HG02852 (cell line): ENCODE data around the gene PTPRJ.
"Not testable (repeated sequence)": the region's sequence is repeated elsewhere in the genome, so short reads cannot be mapped to it uniquely, and the experiment has no call there.

ENCODE experiments used
- ATAC-seq: cut with Tn5 transposase; IDR thresholded peaks from one replicate; pipeline ENCODE4 v1.9.1; 2021; ENCODE audit warnings: mild to moderate bottlenecking, moderate library complexity; ENCODE audit not compliant: unreplicated experiment

Gene PTPRJ

GRCh38 chr11:48148749-48149148 lies 168.4 kb downstream of the PTPRJ start:
- no peak for ATAC-seq

- no peak for ATAC-seq
Observed at GRCh38 chr11:48150213-48150612, 169.9 kb downstream of the PTPRJ start.

GRCh38 chr11:48154151-48154550 lies 173.8 kb downstream of the PTPRJ start:
- ATAC-seq = no peak

- ATAC-seq = no peak
Observed at GRCh38 chr11:48161951-48162884, 181.9 kb downstream of the PTPRJ start.

GRCh38 chr11:48162885-48163268 lies 182.5 kb downstream of the PTPRJ start:
- ATAC-seq = no peak

- no peak for ATAC-seq
Observed at GRCh38 chr11:48163360-48164100, 183.2 kb downstream of the PTPRJ start.

- ATAC-seq = no peak
Observed at GRCh38 chr11:48164836-48165235, 184.5 kb downstream of the PTPRJ start.

GRCh38 chr11:48165426-48165825 lies 185.1 kb downstream of the PTPRJ start:
- no peak for ATAC-seq

- ATAC-seq = no peak
Observed at GRCh38 chr11:48167380-48167779, 187.0 kb downstream of the PTPRJ start.

GRCh38 chr11:48168815-48169214 lies 188.5 kb downstream of the PTPRJ start:
- ATAC-seq = no peak

GRCh38 chr11:48169259-48169658 lies 188.9 kb downstream of the PTPRJ start:
- no peak for ATAC-seq

- ATAC-seq = no peak
Observed at GRCh38 chr11:48169717-48170116, 189.4 kb downstream of the PTPRJ start.

GRCh38 chr11:48170241-48171233 lies 190.2 kb downstream of the PTPRJ start:
- ATAC-seq = peak; percentile 48

GRCh38 chr11:48172818-48173609 lies 192.7 kb downstream of the PTPRJ start:
- peak; percentile 68 for ATAC-seq

- ATAC-seq = no peak
Observed at GRCh38 chr11:48177661-48178060, 197.3 kb downstream of the PTPRJ start.

GRCh38 chr11:48180627-48181026 lies 200.3 kb downstream of the PTPRJ start:
- ATAC-seq = no peak

GRCh38 chr11:48182860-48183526 lies 202.6 kb downstream of the PTPRJ start:
- ATAC-seq = no peak

GRCh38 chr11:48184452-48184851 lies 204.1 kb downstream of the PTPRJ start:
- no peak for ATAC-seq

GRCh38 chr11:48190906-48191654 lies 210.7 kb downstream of the PTPRJ start:
- ATAC-seq = not testable (repeated sequence)
